DMS153 treated with DMSO at 0.1 percent for 48 hours (cell line): ENCODE measurements around the gene C16orf54.
"Not testable (repeated sequence)": the region's sequence is repeated elsewhere in the genome, so short reads cannot be mapped to it uniquely, and the experiment has no call there.

Source experiments
- DNase-seq: peaks from one replicate; lab custom pipeline; 2025; ENCODE audit not compliant: unreplicated experiment; lab: John Stamatoyannopoulos, UW

C16orf54 gene

GRCh38 chr16:29745853-29746345 lies at the start of gene C16orf54:
TSS of gene C16orf54 (minus strand) at chr16:29745990. CDS start at chr16:29744951, 1,039 bp downstream.
- no peak for DNase-seq

- DNase-seq: no peak
These were observed 48.5 kb upstream of the C16orf54 start for GRCh38 chr16:29794231-29794710.

- not testable (repeated sequence) for DNase-seq
These were observed 47.4 kb upstream of the C16orf54 start for GRCh38 chr16:29793153-29793552.

- no peak for DNase-seq
These were observed 46.3 kb upstream of the C16orf54 start for GRCh38 chr16:29791845-29792807.

- DNase-seq: no peak
These were observed 45.4 kb upstream of the C16orf54 start for GRCh38 chr16:29790949-29791844.

- peak; percentile 97 for DNase-seq
These were observed 44.6 kb upstream of the C16orf54 start, which contains the start of gene KIF22 for GRCh38 chr16:29790183-29790948. TSS of gene KIF22 (plus strand) at chr16:29790751. CDS start at chr16:29790760, 9 bp downstream.

- no peak for DNase-seq
These were observed 44.0 kb upstream of the C16orf54 start for GRCh38 chr16:29789775-29790182.

- not testable (repeated sequence) for DNase-seq
These were observed 41.4 kb upstream of the C16orf54 start for GRCh38 chr16:29787155-29787554.

GRCh38 chr16:29784901-29785500 lies 39.2 kb upstream of the C16orf54 start:
- no peak for DNase-seq

GRCh38 chr16:29784157-29784556 lies 38.4 kb upstream of the C16orf54 start:
- no peak for DNase-seq

- not testable (repeated sequence) for DNase-seq
These were observed 37.5 kb upstream of the C16orf54 start for GRCh38 chr16:29783094-29783953.

- no peak for DNase-seq
These were observed 33.7 kb upstream of the C16orf54 start for GRCh38 chr16:29779474-29779873.

GRCh38 chr16:29777576-29778350 lies 32.0 kb upstream of the C16orf54 start, which contains the start of gene ZG16:
TSS of gene ZG16 (plus strand) at chr16:29778256. CDS start at chr16:29779267, 1,011 bp downstream.
- no peak for DNase-seq

- DNase-seq: no peak
These were observed 30.1 kb upstream of the C16orf54 start for GRCh38 chr16:29775742-29776408.

GRCh38 chr16:29774730-29775129 lies 28.9 kb upstream of the C16orf54 start:
- DNase-seq: no peak

GRCh38 chr16:29772330-29772729 lies 26.5 kb upstream of the C16orf54 start:
- DNase-seq: not testable (repeated sequence)

GRCh38 chr16:29770250-29770929 lies 24.6 kb upstream of the C16orf54 start:
- no peak for DNase-seq
